ENCODE measurements around the gene IFNG-AS1. TPM values are rescaled to one million over a fixed set of nuclear protein-coding genes. Genes with fewer than 3 reads are reported as not detected.

The IFNG-AS1 gene
- total RNA-seq, 1 experiment from 2014 or later: not detected

DNA sequence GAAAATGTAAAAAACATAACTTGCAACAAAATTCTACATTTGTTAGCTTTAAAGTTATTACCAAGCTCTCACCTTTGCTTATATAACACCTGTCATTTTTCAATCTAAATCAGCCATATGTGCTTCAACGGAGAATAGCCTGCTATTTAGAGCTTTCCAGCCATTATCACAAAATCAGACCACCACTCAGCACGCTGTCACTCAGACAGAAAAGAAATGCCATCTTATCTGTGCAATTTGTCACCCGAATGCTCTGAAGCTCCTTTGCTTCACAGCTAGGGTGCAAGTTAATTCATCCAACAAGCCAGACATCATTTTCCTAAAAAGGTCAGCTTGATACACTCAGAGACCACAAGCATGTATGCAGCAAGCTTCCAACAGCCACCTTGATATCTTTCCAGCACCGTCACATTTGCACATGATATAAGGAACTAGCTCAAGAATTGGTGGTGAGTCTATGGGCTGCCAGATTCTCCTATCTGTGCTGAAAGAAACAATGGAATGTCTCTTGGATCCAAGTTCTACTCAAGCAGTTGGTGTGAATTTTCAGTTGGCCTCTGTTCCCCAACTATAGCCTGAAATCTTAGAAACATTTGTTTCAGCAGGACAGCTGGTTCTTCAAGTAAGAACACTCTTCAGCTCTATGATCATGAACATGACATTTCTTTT is 20.0 kb upstream of the IFNG-AS1 start:
- H4K20me1 ChIP-seq (ENCODE audit: low read length): no peaks in the 10 kb centered on the region
- no peak for ATAC-seq
- H3K4me3 ChIP-seq (ENCODE audit: low read length): no peak overlapping the region
- no peak overlapping the region for H3K4me2 ChIP-seq (ENCODE audit: low read length)
- H3K27me3 ChIP-seq (ENCODE audit: low read length): no peaks in the 10 kb centered on the region
- TF ChIP-seq, protein P1, sequence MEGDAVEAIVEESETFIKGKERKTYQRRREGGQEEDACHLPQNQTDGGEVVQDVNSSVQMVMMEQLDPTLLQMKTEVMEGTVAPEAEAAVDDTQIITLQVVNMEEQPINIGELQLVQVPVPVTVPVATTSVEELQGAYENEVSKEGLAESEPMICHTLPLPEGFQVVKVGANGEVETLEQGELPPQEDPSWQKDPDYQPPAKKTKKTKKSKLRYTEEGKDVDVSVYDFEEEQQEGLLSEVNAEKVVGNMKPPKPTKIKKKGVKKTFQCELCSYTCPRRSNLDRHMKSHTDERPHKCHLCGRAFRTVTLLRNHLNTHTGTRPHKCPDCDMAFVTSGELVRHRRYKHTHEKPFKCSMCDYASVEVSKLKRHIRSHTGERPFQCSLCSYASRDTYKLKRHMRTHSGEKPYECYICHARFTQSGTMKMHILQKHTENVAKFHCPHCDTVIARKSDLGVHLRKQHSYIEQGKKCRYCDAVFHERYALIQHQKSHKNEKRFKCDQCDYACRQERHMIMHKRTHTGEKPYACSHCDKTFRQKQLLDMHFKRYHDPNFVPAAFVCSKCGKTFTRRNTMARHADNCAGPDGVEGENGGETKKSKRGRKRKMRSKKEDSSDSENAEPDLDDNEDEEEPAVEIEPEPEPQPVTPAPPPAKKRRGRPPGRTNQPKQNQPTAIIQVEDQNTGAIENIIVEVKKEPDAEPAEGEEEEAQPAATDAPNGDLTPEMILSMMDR (conservative IDR thresholded peaks at IDR 0.05; ENCODE audit: low read depth, low read length): no peak
- TF ChIP-seq EZH2phosphoT487 (IDR thresholded peaks at IDR 0.05; ENCODE audit: borderline replicate concordance, low read length) (no peak), EZH2 (IDR thresholded peaks at IDR 0.05; ENCODE audit: low read length, unreplicated experiment) (no peak)
- no peaks in the 10 kb centered on the region for H3K36me3 ChIP-seq (ENCODE audit: low read depth, low read length)
- no peaks in the 10 kb centered on the region for H3K9me2 ChIP-seq (replicated peaks; ENCODE audit: low read length)
- H3K9me3 ChIP-seq (ENCODE audit: low read length): no peaks in the 10 kb centered on the region
- CTCF ChIA-PET: no interaction called here
- no peak overlapping the region for H3K9ac ChIP-seq (ENCODE audit: low read length)
- H3K27ac ChIP-seq (ENCODE audit: low read length): no peak overlapping the region
- no peak for DNase-seq
- no peaks in the 10 kb centered on the region for H3F3A ChIP-seq (ENCODE audit: low read length, unreplicated experiment)
- no peak overlapping the region for H2AFZ ChIP-seq (ENCODE audit: low read length)
- POLR2A ChIA-PET (ENCODE audit: unreplicated experiment): no interaction called here
- intact Hi-C loops (cut with micrococcal nuclease): no loop called here
- no peaks in the 10 kb centered on the region for H3K79me2 ChIP-seq (ENCODE audit: low read length)
- peaks cover 27% of the 10 kb centered on the region for H3K4me1 ChIP-seq (ENCODE audit: insufficient read depth, low read length)
- BruUV-seq (replicated peaks): no TSS peak

DNA sequence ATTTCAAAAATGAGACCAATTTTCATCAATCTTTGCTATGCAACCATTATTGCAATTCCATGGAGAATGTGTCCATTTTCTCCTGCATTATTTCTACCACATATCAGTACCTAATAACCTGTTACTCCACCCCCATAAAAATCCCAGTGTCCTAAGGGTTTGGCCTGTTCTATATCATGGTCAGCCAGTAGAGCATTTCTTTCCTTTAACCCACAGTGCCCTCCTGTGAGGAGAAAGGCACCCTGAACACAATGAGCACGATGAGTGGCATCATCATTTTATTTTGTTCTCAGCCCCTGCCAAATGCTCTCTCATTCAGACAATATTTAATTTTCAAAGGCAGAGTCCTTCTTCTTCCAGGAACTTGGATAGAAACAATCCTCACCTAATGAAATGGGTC is 11.6 kb upstream of the IFNG-AS1 start:
- TF ChIP-seq EZH2 (IDR thresholded peaks at IDR 0.05; ENCODE audit: low read length, unreplicated experiment): no peak
- TF ChIP-seq, protein P1 (conservative IDR thresholded peaks at IDR 0.05; ENCODE audit: low read depth, low read length): 0 out of 2 replicates have a peak, but pooled peaks have one; percentile 17
- intact Hi-C loops (cut with micrococcal nuclease): no loop called here
- H3K27me3 ChIP-seq (ENCODE audit: low read length): no peaks in the 10 kb centered on the region
- H3F3A ChIP-seq (ENCODE audit: low read length, unreplicated experiment): no peaks in the 10 kb centered on the region
- H3K27ac ChIP-seq (ENCODE audit: low read length): no peak overlapping the region
- CTCF ChIA-PET: no interaction called here
- BruUV-seq (replicated peaks): no TSS peak
- POLR2A ChIA-PET (ENCODE audit: unreplicated experiment): no interaction called here
- no peaks in the 10 kb centered on the region for H4K20me1 ChIP-seq (ENCODE audit: low read length)
- peaks cover 16% of the 10 kb centered on the region for H3K4me1 ChIP-seq (ENCODE audit: insufficient read depth, low read length)
- H2AFZ ChIP-seq (ENCODE audit: low read length): no peak overlapping the region
- H3K4me2 ChIP-seq (ENCODE audit: low read length): no peak overlapping the region
- no peaks in the 10 kb centered on the region for H3K79me2 ChIP-seq (ENCODE audit: low read length)
- no peak overlapping the region for H3K4me3 ChIP-seq (ENCODE audit: low read length)
- H3K9me3 ChIP-seq (ENCODE audit: low read length): no peaks in the 10 kb centered on the region
- no peak overlapping the region for H3K9ac ChIP-seq (ENCODE audit: low read length)
- DNase-seq: no peak
- no peaks in the 10 kb centered on the region for H3K9me2 ChIP-seq (replicated peaks; ENCODE audit: low read length)
- H3K36me3 ChIP-seq (ENCODE audit: low read depth, low read length): no peaks in the 10 kb centered on the region
- ATAC-seq: no peak; the same call in 1 of the 2 replicates

DNA sequence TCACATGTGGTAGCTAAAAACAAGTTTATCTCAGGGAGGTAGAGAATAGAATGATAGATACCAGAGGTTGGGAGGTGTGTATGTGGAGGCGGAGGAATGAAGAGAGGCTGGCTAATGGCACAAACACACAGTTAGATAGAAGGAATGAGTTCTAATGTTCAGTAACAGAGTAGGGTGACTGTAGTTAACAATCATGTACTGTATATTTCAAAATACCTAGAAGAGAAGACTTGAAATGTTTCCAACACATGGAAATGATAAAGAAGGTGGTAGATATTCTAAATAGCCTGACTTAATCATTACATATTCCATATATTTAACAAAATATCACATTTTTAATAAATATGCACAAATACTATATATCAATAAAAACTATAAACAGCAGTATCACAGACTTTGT is 8.9 kb upstream of the IFNG-AS1 start:
- ATAC-seq: no peak
- Histone ChIP-seq H3K27ac (ENCODE audit: low read length) (no peak overlapping the region), H3K4me2 (ENCODE audit: low read length) (no peak overlapping the region), H4K20me1 (ENCODE audit: low read length) (no peaks in the 10 kb centered on the region), H3K27me3 (ENCODE audit: low read length) (no peaks in the 10 kb centered on the region), H3K36me3 (ENCODE audit: low read depth, low read length) (no peaks in the 10 kb centered on the region), H3F3A (ENCODE audit: low read length, unreplicated experiment) (no peaks in the 10 kb centered on the region), H2AFZ (ENCODE audit: low read length) (no peak overlapping the region), H3K9me2 (replicated peaks; ENCODE audit: low read length) (0 out of 2 replicates have a peak, but pooled peaks cover 4% of the 10 kb centered on the region), H3K4me3 (ENCODE audit: low read length) (no peak overlapping the region), H3K9ac (ENCODE audit: low read length) (no peak overlapping the region), H3K4me1 (ENCODE audit: insufficient read depth, low read length) (peaks cover 16% of the 10 kb centered on the region), H3K79me2 (ENCODE audit: low read length) (no peaks in the 10 kb centered on the region), H3K9me3 (ENCODE audit: low read length) (no peaks in the 10 kb centered on the region)
- BruUV-seq (replicated peaks): no TSS peak
- ChIA-PET CTCF (no interaction called here), POLR2A (ENCODE audit: unreplicated experiment) (no interaction called here)
- intact Hi-C loops (cut with micrococcal nuclease): no loop called here
- no peak for DNase-seq
- TF ChIP-seq EZH2phosphoT487 (IDR thresholded peaks at IDR 0.05; ENCODE audit: borderline replicate concordance, low read length) (no peak), EZH2 (IDR thresholded peaks at IDR 0.05; ENCODE audit: low read length, unreplicated experiment) (no peak)
- TF ChIP-seq, protein P1 (conservative IDR thresholded peaks at IDR 0.05; ENCODE audit: low read depth, low read length): no peak

All from PC-3 (cell line).